ENCODE data around the gene TACR3. TPM values are rescaled to one million over a fixed set of nuclear protein-coding genes. Genes with fewer than 3 reads are reported as not detected.

The TACR3 gene
- total RNA-seq (2022; extraction: Qiagen RNA extraction): not detected in 5 replicates

GRCh38 chr4:103719830-103720207 lies at the start of gene TACR3:
TACR3 (minus strand) TSS chr4:103719985; CDS start chr4:103719675, 310 bp downstream.

